NCI-H345 (cell line): ENCODE data around the gene SGSM2.

Source experiments
- DNase-seq: peaks from one replicate; lab custom pipeline; 2025; lab: John Stamatoyannopoulos, UW

Gene SGSM2

DNA sequence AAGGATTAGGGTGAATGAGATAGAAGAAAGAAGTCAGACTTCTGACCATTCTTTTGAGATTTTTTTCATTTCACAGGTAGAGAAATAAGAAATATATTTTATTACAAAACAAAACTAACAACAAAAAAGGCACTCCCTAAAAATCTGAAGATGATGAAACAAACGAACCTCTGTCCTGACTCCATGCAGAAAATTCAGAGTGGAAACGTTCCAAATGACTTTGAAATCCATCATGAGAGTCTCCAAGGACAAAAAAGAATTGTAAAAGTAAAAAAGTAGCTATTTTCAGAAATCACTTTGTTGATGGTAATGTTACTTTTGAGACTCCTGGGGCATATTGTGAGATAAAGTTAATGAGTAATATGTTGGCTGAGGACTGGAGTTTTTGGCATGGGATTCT lies 89.9 kb downstream of the SGSM2 start:
- no peak for DNase-seq

DNA sequence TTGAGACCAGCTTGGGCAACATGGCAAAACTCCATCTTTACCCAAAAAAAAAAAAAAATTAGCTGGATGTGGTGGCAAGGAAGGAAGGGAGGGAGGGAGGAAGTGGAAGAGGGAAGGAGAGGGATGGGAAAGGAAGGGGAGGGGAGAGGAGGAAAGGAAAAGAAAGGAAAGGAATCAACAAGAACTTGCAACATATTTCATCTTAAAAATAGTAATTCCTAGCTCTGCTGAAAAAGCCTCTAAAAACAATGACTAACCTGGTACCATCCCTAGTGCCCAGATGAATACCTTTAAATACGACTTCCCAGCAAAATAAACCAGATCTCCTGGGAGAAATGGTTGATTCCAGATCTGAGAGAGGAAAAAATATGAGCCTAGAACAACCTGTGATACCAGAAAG lies 90.6 kb downstream of the SGSM2 start:
- no peak for DNase-seq
